ENCODE measurements around the gene ALAS1. TPM values are rescaled to one million over a fixed set of nuclear protein-coding genes. Genes with fewer than 3 reads are reported as not detected.

ALAS1 gene
- total and polyA plus RNA-seq, 9 of the 15 experiments (the other 6 are each of a cell fraction or from before 2014, with no cell fraction given), result 21.4 to 49.5 (median 34.4) TPM

- H3K4me1 ChIP-seq (replicated peaks in 1 of 2; ENCODE audit: control insufficient read depth in 2 of 2, insufficient read depth in 2 of 2, low read length in 2 of 2), result peaks cover 0 to 49% of the 10 kb centered on the region in 2 experiments; a peak in 3 of 5 replicates
- no peaks in the 10 kb centered on the region for H3K9me1 ChIP-seq (ENCODE audit: control insufficient read depth, insufficient read depth, low read length)
- H2AFZ ChIP-seq (ENCODE audit: low read depth, low read length), result no peak overlapping the region
- intact Hi-C loops (cut with micrococcal nuclease), result loop anchor here (5.0 kb wide), 1 partner anchor 106 kb away; no protein-coding TSS in a partner anchor
- DNase-seq (ENCODE audit: extremely low read depth in 1 of 4, low spot score in 3 of 4) (no peak), ATAC-seq (no peak), FAIRE-seq (no peak)
- TF ChIP-seq FOXM1 (IDR thresholded peaks at IDR 0.05; ENCODE audit: low read depth) (no peak), FOXM1 (CRISPR knock-in tag; IDR thresholded peaks at IDR 0.05; ENCODE audit: low read depth) (no peak), LEF1 (IDR thresholded peaks at IDR 0.05) (no peak), XRCC4 (IDR thresholded peaks at IDR 0.05; ENCODE audit: extremely low read depth, insufficient read depth, insufficient read length) (no peak), CBFB (CRISPR knock-in tag; IDR thresholded peaks at IDR 0.05) (no peak), GTF2F1 (IDR thresholded peaks at IDR 0.05; ENCODE audit: low read depth, low read length) (no peak), RB1 (IDR thresholded peaks at IDR 0.05; ENCODE audit: low read depth) (no peak), ILK (tag; IDR thresholded peaks at IDR 0.05; ENCODE audit: borderline replicate concordance, low read depth) (no peak), ZNF766 (CRISPR knock-in tag; conservative IDR thresholded peaks at IDR 0.05) (no peak), KLF16 (IDR thresholded peaks at IDR 0.05) (no peak), RERE (CRISPR knock-in tag; IDR thresholded peaks at IDR 0.05; ENCODE audit: borderline replicate concordance) (no peak), PRMT5 (CRISPR knock-in tag; IDR thresholded peaks at IDR 0.05) (no peak), SMAD4 (CRISPR knock-in tag; conservative IDR thresholded peaks at IDR 0.05) (no peak), ZBTB1 (CRISPR knock-in tag; IDR thresholded peaks at IDR 0.05; ENCODE audit: borderline replicate concordance, low read depth) (no peak), CHD1 (IDR thresholded peaks at IDR 0.05; ENCODE audit: low read length) (no peak), CSDE1 (IDR thresholded peaks at IDR 0.05) (no peak), BDP1 (IDR thresholded peaks at IDR 0.05; ENCODE audit: insufficient read depth, insufficient read length) (no peak), EP300 (IDR thresholded peaks at IDR 0.05; ENCODE audit: low read length) (no peak)
- ChIA-PET POLR2A (interaction anchor here (1.0 to 1.1 kb wide), 3 partner anchors 15 to 109 kb away, joined by 5 to 8 read pairs (median 6); partner anchors contain the start of gene POC1A), CTCF (ENCODE audit: low intra/inter-chr PET ratio) (interaction anchor here (0.8 to 3.2 kb wide), 5 partner anchors 47 to 155 kb away, joined by 3 to 18 read pairs (median 4); partner anchors contain the start of gene WDR82)
- no peak overlapping the region; a peak in 1 of 4 replicates for H3K9ac ChIP-seq (ENCODE audit: insufficient read depth in 1 of 2, low read depth in 2 of 2, low read length in 2 of 2)
- no peaks in the 10 kb centered on the region; the same call in 1 of the 2 replicates for H4K20me1 ChIP-seq (replicated peaks; ENCODE audit: control insufficient read depth, insufficient read depth, low read length)
- no peak overlapping the region for H3K27ac ChIP-seq (ENCODE audit: extremely low read depth, low read depth, low read length)
- H3K79me2 ChIP-seq (ENCODE audit: control insufficient read depth, insufficient read depth, low read length), result peaks cover 5% of the 10 kb centered on the region; the same call in 2 of the 3 replicates
- H3K36me3 ChIP-seq (ENCODE audit: control insufficient read depth, insufficient read depth, low read length), result peaks cover 34% of the 10 kb centered on the region; the same call in 2 of the 3 replicates
- H3K4me3 ChIP-seq, result no peak overlapping the region
- H3K9me3 ChIP-seq (replicated peaks; ENCODE audit: control insufficient read depth, insufficient read depth, low read depth, low read length), result no peaks in the 10 kb centered on the region
- in situ Hi-C loops (cut with MboI), result no loop called here
- no peaks in the 10 kb centered on the region for H3K27me3 ChIP-seq (ENCODE audit: control insufficient read depth in 2 of 2, insufficient read depth in 2 of 2, low read length in 2 of 2)
- no peak overlapping the region for H3K4me2 ChIP-seq (ENCODE audit: insufficient read depth, low read length)
- WGBS (ENCODE audit: insufficient coverage, low coverage, missing lambda C conversion rate), result 86% methylated on average over 11 of the region's 16 CpGs
- BruUV-seq (replicated peaks), result no TSS peak
These were observed 33.0 kb downstream of the ALAS1 start for GRCh38 chr3:52230889-52231499.

All from K562 (cell line).